Fibroblast of lung (primary cell): ENCODE data around the gene C4orf50.

ENCODE experiments used
- CTCF ChIP-seq, 2 donors: IDR thresholded peaks in 1 of 2; conservative IDR thresholded peaks in 1 of 2; 1 replicate in 1 of 2; 2 replicates in 1 of 2; pipeline ENCODE4 v1.5.1; 2011 to 2012; ENCODE audit warnings: low read length in 2 of 2, control low read depth in 1 of 2, inconsistent platforms in 1 of 2, low read depth in 1 of 2, mild to moderate bottlenecking in 1 of 2
- EZH2 ChIP-seq: IDR thresholded peaks from 2 replicates; pipeline ENCODE4 v1.5.1; 2012; ENCODE audit warnings: low read length, control low read depth, mild to moderate bottlenecking; ENCODE audit errors: missing control alignments

- TF ChIP-seq CTCF (conservative IDR thresholded peaks at IDR 0.05 in 1 of 2, IDR thresholded peaks at IDR 0.05 in 1 of 2; ENCODE audit: low read depth in 1 of 2, low read length in 2 of 2) (no peak), EZH2 (no peak)
Measured at GRCh38 chr4:5984843-5985242, 33.4 kb downstream of the C4orf50 start.
